Activated CD8-positive, alpha-beta memory T cell treated with anti-CD3 and anti-CD28 coated beads, Interleukin-2, amount 50 U/mL, for 1 hour (primary cell): ENCODE measurements around the gene PTPRN2.
"Not testable (repeated sequence)": the region's sequence is repeated elsewhere in the genome, so short reads cannot be mapped to it uniquely, and the experiment has no call there.

Source experiments
- DNase-seq: peaks from one replicate; pipeline ENCODE4 v3.0.0-alpha.2; 2020; ENCODE audit errors: extremely low read depth

The PTPRN2 gene

GRCh38 chr7:158237672-158238335 lies 349.8 kb downstream of the PTPRN2 start:
- no peak for DNase-seq

DNA sequence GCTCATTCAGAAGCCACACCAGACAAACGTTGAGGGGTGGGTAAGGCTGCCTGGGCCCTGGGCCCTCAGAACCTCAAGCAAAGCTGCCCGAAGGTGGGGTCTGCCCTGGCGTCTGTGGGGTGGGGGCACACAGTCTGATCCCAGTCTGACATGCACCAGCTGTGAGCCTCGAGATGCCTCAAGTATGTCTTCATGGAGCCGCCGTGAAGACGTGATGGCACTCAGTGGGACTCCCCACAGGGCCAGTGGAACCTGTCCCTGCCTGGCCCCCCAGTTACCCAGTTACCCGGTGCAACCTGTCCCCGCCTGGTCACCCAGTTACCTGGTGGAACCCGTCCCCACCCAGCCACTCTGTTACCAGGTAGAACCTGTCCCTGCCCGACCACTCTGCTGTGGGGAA lies 351.2 kb downstream of the PTPRN2 start:
- no peak for DNase-seq

GRCh38 chr7:158235862-158236261 lies 351.8 kb downstream of the PTPRN2 start:
- no peak for DNase-seq

GRCh38 chr7:158229945-158230344 lies 357.7 kb downstream of the PTPRN2 start:
- DNase-seq = no peak

DNA sequence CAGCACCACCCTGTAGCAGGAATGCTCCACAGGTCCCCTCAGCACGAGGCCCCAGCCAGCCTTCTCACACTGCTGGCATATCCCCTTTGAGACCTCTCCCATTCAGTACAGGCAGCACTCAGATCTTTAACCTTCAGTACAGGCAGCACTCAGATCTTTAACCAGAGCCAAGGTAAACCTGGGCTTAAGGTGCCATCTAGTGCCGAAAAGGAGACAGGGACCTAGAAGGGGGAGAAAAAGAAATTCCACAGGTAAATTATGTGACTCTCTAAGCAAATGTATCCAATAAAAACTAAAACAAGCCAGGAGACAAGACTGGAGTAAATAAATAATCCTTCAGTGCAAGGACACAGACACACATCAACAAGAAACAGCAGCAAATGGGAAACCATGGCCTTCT lies 358.6 kb downstream of the PTPRN2 start:
- no peak for DNase-seq

- no peak for DNase-seq
These were observed 359.5 kb downstream of the PTPRN2 start for GRCh38 chr7:158228131-158228530.

- no peak for DNase-seq
These were observed 360.2 kb downstream of the PTPRN2 start for GRCh38 chr7:158227258-158227984.

DNA sequence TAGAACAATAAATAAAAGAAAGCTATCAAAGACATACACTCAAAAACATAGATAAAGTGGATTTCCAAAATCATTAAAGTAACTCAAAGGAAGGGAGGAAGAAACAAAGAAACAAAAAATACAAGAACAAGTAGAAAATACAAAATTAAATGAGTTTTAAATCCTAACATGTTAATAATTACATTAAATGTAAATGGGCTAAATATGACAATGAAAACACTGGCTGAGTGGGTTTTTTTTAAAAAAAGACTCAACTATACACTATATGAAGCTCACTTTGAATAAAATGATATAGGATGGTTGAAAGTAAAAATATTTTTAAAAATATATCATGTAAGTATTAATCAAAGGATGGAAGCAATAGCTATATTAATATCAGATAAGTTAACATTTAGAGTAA lies 371.4 kb downstream of the PTPRN2 start:
- DNase-seq = no peak

DNA sequence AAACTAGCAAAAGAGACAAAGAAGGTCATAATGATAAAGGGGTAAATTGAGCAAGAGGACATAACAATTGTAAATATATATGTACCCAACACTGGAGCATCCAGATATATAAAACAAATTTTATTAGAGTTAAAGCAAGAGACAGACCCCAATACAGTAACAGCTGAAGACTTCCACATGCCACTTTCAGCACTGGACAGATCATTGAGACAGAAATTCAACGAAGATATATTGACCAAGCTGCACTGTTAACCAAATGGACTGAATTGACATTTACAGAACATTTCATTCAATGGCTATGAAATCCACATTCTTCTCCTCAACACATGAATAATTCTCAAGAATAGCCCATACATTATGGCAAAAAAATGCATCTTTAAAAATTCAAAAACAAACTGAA lies 378.2 kb downstream of the PTPRN2 start:
- no peak for DNase-seq

- DNase-seq = no peak
These were observed 381.3 kb downstream of the PTPRN2 start for GRCh38 chr7:158206341-158206740.

DNA sequence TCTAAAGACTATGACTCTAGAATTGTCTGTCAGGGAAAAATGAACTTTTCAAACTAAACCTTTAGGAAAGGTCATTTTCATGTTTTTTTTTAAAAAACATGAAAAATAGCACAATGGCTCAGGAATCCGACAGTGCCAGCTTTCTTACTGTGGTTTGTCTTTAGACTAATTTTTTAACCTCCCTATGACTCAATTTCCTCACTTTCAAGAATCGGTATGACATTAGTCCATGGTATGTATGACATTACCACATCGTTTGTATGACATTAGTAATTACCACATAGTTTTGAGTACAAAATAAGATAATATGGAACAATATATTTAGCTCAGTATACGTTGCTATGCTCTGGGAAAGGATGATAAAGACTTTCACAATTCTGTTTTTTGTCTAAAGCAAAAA lies 383.2 kb downstream of the PTPRN2 start:
- DNase-seq = no peak

GRCh38 chr7:158203948-158204347 lies 383.7 kb downstream of the PTPRN2 start:
- DNase-seq = not testable (repeated sequence)

- no peak for DNase-seq
These were observed 393.2 kb downstream of the PTPRN2 start for GRCh38 chr7:158194365-158194900.

GRCh38 chr7:158193446-158193845 lies 394.2 kb downstream of the PTPRN2 start:
- no peak for DNase-seq

- no peak for DNase-seq
These were observed 394.7 kb downstream of the PTPRN2 start for GRCh38 chr7:158192956-158193355.

- no peak for DNase-seq
These were observed 395.3 kb downstream of the PTPRN2 start for GRCh38 chr7:158192184-158192835.

- DNase-seq = no peak
These were observed 396.0 kb downstream of the PTPRN2 start for GRCh38 chr7:158191671-158192070.

- DNase-seq = no peak
These were observed 396.9 kb downstream of the PTPRN2 start for GRCh38 chr7:158190756-158191155.

GRCh38 chr7:158188676-158189075 lies 398.9 kb downstream of the PTPRN2 start:
- no peak for DNase-seq

DNA sequence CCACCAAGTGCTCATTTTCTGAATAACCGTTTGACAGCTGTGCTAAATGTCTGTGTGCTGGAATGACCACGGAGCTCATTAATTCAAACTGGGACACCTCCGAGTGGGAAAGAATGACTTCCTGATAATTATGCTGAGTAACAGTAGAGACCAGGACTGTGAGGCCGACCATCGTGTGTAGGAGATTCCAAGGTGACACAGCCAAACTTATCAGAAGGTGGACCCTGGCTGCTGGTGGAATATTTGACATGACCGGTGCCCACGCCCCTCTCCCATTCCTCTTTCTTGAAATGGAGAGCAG lies 400.0 kb downstream of the PTPRN2 start:
- DNase-seq = no peak

DNA sequence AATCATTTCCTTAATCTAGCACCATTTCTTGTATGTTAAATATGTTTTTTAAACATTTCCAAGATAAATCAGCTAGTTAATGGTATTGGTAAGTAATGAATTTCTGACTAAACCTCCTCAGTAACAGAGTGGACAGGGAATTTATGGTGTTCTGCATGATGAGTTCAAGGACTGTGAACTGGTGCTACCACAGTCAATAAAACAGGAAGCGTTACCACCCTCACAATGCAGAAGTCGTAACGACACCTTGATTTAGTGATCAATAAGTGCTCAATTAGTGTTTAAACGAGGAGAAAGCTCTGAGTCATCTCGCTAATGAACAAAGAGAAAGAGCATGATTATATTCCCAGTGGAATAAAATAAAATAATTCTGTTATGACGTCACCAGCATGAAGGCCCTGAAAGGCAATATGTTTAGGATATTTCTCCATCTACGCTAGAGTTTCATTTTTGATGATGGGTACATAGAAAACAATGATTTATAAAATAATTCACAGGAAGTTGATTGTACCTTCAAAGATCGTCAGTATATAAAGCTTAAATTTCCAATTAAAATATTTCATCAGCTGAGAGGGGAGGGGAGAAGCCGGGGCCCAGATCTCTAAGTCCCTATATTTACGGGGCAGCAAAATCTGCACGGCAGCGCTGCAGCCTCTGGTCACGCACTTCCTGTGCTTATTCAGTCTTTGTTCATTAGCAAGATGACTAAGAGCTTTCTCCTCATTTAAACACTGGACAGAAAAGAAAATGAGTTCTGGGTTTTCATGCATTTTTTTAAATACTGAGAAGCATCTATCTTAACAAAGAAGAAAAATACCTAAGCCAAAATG lies 400.5 kb downstream of the PTPRN2 start:
- DNase-seq = no peak

DNA sequence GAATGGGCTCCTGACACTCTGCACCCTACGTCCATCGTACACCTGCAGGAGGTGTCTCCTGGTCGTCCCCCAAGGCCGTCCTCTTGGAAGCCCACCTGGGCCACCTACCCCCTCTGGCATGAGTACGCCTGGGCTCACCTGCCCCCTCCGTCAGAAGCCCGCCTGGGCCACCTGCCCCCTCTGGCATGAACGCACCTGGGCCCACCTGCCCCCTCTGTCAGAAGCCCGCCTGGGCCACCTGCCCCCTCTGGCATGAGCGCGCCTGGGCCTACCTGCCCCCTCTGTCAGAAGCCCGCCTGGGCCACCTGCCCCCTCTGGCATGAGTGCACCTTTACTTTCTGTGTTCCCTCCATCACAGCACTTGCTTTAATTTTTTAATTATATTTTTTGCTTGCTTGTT lies 401.2 kb downstream of the PTPRN2 start:
- DNase-seq = no peak
